MM.1S (cell line): ENCODE results near the gene AMH.

Source experiments
- DNase-seq: peaks from one replicate; pipeline ENCODE4 v3.0.0-alpha.2; 2015
- H2AFZ ChIP-seq: fragments of 300-600 bp; sonication (generic); 2 replicates; pipeline ENCODE4 v1.6.0; 2016; ENCODE audit warnings: antibody characterized with exemption, low read length
- H3F3A ChIP-seq: fragments of 300-600 bp; sonication (generic); 2 replicates; pipeline ENCODE4 v1.6.1; 2016; ENCODE audit warnings: mild to moderate bottlenecking, antibody characterized with exemption, low read length, moderate library complexity, mixed read lengths; ENCODE audit not compliant: insufficient read depth
- H3K27ac ChIP-seq: fragments of 300-600 bp; sonication (generic); 2 replicates; pipeline ENCODE4 v1.5.1; 2016; ENCODE audit warnings: mild to moderate bottlenecking, low read length
- H3K27me3 ChIP-seq: fragments of 300-600 bp; sonication (generic); replicated peaks from 2 replicates; pipeline ENCODE4 v1.6.0; 2016; ENCODE audit warnings: low read length; ENCODE audit not compliant: insufficient read depth
- H3K36me3 ChIP-seq: fragments of 300-600 bp; sonication (generic); replicated peaks from 2 replicates; pipeline ENCODE4 v1.6.1; 2016; ENCODE audit warnings: mild to moderate bottlenecking, low read length, mixed read lengths; ENCODE audit not compliant: insufficient read depth
- H3K4me1 ChIP-seq: fragments of 300-600 bp; sonication (generic); 2 replicates; pipeline ENCODE4 v1.6.1; 2016; ENCODE audit warnings: low read length, mixed read lengths
- H3K4me2 ChIP-seq: fragments of 300-600 bp; sonication (generic); 2 replicates; pipeline ENCODE4 v1.6.0; 2016; ENCODE audit warnings: low read depth, low read length
- H3K4me3 ChIP-seq: fragments of 300-600 bp; sonication (generic); 2 replicates; pipeline ENCODE4 v1.5.1; 2016; ENCODE audit warnings: low read length, mixed read lengths
- H3K79me2 ChIP-seq: fragments of 300-600 bp; sonication (generic); 2 replicates; pipeline ENCODE4 v1.6.1; 2016; ENCODE audit warnings: mixed run types, low read length, mixed read lengths
- H3K9ac ChIP-seq: fragments of 300-600 bp; sonication (generic); 2 replicates; pipeline ENCODE4 v1.6.1; 2016; ENCODE audit warnings: low read length, mixed read lengths
- H3K9me2 ChIP-seq: fragments of 300-600 bp; sonication (generic); replicated peaks from 2 replicates; pipeline ENCODE4 v1.6.1; 2016; ENCODE audit warnings: mild to moderate bottlenecking, low read length, mixed read lengths; ENCODE audit not compliant: insufficient read depth
- H3K9me3 ChIP-seq: fragments of 300-600 bp; sonication (generic); replicated peaks from 2 replicates; pipeline ENCODE4 v1.6.1; 2016; ENCODE audit warnings: mild to moderate bottlenecking, low read length, mixed read lengths; ENCODE audit not compliant: insufficient read depth
- H4K20me1 ChIP-seq: fragments of 300-600 bp; sonication (generic); 2 replicates; pipeline ENCODE4 v1.6.1; 2016; ENCODE audit warnings: mild to moderate bottlenecking, low read length, moderate library complexity, mixed read lengths; ENCODE audit not compliant: insufficient read depth
- CTCF ChIP-seq: fragments of 300-600 bp; sonication (generic); IDR thresholded peaks from 2 replicates; pipeline ENCODE4 v1.5.1; 2016; ENCODE audit warnings: antibody characterized with exemption, low read length, mixed read lengths
- EZH2 ChIP-seq: fragments of 300-600 bp; sonication (generic); optimal IDR thresholded peaks from 2 replicates; pipeline ENCODE3; 2017; ENCODE audit warnings: low read depth, mild to moderate bottlenecking, antibody characterized with exemption, low read length, mixed read lengths
- EZH2phosphoT487 ChIP-seq: fragments of 300-600 bp; sonication (generic); IDR thresholded peaks from 2 replicates; pipeline ENCODE4 v1.6.1; 2018; ENCODE audit warnings: antibody characterized with exemption, low read length

The AMH gene

GRCh38 chr19:2296141-2296540 lies 47.0 kb downstream of the AMH start:
- H2AFZ ChIP-seq: no peak overlapping the region
- no peaks in the 10 kb centered on the region for H3K79me2 ChIP-seq
- no peak overlapping the region for H3K4me3 ChIP-seq
- no peaks in the 10 kb centered on the region for H3K9me3 ChIP-seq
- H3K4me1 ChIP-seq: no peaks in the 10 kb centered on the region
- DNase-seq: no peak
- no peaks in the 10 kb centered on the region for H3K36me3 ChIP-seq
- no peak overlapping the region for H3K9ac ChIP-seq
- no peak for TF ChIP-seq EZH2phosphoT487
- TF ChIP-seq CTCF: no peak
- TF ChIP-seq EZH2: no peak
- peaks cover 9% of the 10 kb centered on the region for H3K27me3 ChIP-seq
- no peak overlapping the region for H3K4me2 ChIP-seq
- no peaks in the 10 kb centered on the region for H3K9me2 ChIP-seq
- H3K27ac ChIP-seq: no peak overlapping the region
- no peaks in the 10 kb centered on the region for H4K20me1 ChIP-seq
- H3F3A ChIP-seq: no peaks in the 10 kb centered on the region

- H3K4me2 ChIP-seq: no peak overlapping the region
- peaks cover 49% of the 10 kb centered on the region for H3K27me3 ChIP-seq
- TF ChIP-seq CTCF: no peak
- no peak for TF ChIP-seq EZH2
- no peak for TF ChIP-seq EZH2phosphoT487
- no peak overlapping the region for H3K27ac ChIP-seq
- H3K36me3 ChIP-seq: no peaks in the 10 kb centered on the region
- no peak overlapping the region for H3K4me3 ChIP-seq
- H3K4me1 ChIP-seq: no peaks in the 10 kb centered on the region
- no peak overlapping the region for H2AFZ ChIP-seq
- H3K9ac ChIP-seq: no peak overlapping the region
- no peaks in the 10 kb centered on the region for H3K9me3 ChIP-seq
- no peaks in the 10 kb centered on the region for H3K79me2 ChIP-seq
- no peaks in the 10 kb centered on the region for H3F3A ChIP-seq
- DNase-seq: no peak
- no peaks in the 10 kb centered on the region for H4K20me1 ChIP-seq
- no peaks in the 10 kb centered on the region for H3K9me2 ChIP-seq
These were observed 51.4 kb downstream of the AMH start for GRCh38 chr19:2300533-2300932.
